Measurements from ENCODE around the gene RIMS3.
A peak's percentile ranks its signal among the peaks of the same experiment; 100 is the strongest.
"Not testable (repeated sequence)": the region's sequence is repeated elsewhere in the genome, so short reads cannot be mapped to it uniquely, and the experiment has no call there.

Gene RIMS3

DNA sequence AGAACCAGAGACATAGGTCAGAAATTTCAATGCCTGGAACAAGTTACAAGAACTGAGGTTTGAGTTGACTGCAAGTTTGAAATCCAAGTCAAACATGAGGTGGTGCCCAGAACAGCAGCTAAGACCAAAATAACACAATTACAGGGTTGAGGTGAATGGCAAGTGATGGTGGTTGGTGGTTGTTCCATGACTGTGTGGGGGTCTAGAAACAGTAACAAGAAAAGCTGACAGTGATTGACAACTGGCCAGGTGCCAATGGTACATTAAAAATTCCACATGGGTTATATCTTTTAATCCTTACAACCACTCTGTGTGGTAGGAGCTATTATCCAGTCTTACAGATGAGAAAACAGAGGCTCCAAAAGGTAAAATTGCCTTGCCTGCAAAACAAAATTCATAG, 32.0 kb downstream of the RIMS3 start:
- TF ChIP-seq, protein P1, sequence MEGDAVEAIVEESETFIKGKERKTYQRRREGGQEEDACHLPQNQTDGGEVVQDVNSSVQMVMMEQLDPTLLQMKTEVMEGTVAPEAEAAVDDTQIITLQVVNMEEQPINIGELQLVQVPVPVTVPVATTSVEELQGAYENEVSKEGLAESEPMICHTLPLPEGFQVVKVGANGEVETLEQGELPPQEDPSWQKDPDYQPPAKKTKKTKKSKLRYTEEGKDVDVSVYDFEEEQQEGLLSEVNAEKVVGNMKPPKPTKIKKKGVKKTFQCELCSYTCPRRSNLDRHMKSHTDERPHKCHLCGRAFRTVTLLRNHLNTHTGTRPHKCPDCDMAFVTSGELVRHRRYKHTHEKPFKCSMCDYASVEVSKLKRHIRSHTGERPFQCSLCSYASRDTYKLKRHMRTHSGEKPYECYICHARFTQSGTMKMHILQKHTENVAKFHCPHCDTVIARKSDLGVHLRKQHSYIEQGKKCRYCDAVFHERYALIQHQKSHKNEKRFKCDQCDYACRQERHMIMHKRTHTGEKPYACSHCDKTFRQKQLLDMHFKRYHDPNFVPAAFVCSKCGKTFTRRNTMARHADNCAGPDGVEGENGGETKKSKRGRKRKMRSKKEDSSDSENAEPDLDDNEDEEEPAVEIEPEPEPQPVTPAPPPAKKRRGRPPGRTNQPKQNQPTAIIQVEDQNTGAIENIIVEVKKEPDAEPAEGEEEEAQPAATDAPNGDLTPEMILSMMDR (IDR thresholded peaks at IDR 0.05; ENCODE audit: low read length, missing control alignments) = no peak
- no peak overlapping the region for H3K4me3 ChIP-seq (replicated peaks; ENCODE audit: low read depth, low read length)
- DNase-seq (ENCODE audit: low read depth) = no peak

DNA sequence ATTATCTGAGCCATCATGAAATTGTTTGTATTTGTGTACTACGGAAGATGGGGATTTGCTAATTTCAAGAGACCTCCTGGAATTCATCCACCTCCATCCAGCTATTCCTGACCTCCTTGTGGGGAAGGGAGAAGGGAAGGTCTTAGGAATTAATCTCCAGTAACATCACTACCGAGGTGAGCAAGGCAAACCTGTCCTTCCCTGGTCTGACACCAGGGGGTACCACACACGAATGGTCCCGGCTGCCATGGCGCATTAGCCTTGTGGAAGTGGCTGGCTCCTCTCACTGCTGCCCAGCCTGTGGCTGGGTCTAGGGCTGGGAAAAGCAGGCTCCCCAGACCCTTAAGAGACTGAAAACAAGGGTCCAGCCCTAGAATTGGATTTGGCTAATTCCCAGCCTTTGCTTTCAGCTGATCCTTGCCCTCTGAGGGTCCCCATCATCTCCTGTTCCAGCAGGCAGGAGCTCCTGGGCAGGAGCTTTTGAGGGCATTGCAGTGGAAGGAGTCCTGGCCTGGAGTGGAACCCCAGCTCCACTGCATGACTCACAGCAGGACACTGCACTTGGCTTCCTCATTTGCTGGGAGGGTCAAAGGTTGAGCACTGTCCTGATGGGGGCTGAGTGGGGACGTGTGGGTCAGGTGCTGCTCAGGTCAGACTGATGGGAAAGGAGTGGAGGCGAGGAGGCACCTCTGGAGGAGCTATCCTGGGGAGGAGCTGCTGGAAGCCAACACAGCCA, 34.8 kb downstream of the RIMS3 start:
- H3K4me3 ChIP-seq (replicated peaks; ENCODE audit: low read depth, low read length) = no peak overlapping the region
- DNase-seq (ENCODE audit: low read depth) = peak; percentile 49
- TF ChIP-seq, protein P1 (IDR thresholded peaks at IDR 0.05; ENCODE audit: low read length, missing control alignments) = peak; percentile 60

DNA sequence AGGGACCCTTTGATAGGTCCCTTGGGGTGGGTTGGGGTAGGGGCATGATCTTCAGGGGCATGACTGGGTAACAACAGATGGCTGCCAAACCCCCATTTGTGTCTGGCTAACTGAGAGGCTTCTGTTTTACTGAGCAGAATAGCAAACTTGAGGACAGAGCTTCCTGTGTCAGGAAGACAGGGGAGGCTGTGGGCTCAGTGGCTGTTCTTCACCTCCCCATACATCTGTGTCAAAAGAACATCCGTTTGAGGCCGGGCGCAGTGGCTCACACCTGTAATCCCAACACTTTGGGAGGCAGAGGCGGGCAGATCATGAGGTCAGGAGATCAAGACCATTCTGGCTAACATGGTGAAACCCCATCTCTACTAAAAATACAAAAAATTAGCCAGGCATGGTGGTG, 35.9 kb downstream of the RIMS3 start:
- DNase-seq (ENCODE audit: low read depth); H3K4me3 ChIP-seq (replicated peaks; ENCODE audit: low read depth, low read length): not testable (repeated sequence)

DNA sequence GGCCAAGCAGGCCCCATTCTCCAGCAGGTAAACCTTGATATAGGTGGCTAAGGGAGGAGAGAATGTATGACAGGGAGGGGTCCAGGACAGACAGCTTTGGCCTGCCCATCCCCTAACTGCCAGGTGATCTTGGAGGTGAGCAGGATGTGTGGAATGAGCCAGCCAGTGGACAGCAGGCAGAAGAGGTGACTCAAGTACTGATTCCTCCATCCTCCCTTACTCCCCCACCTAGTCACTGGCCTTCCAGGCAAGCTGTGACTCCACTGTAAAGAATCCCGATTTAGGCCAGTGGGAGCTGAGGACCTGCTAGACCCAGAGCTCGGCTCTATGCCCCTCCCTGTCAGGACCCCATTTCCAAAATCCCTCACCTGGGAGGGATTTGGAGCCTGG, 36.6 kb downstream of the RIMS3 start:
- TF ChIP-seq, protein P1 (IDR thresholded peaks at IDR 0.05; ENCODE audit: low read length, missing control alignments) = no peak

DNA sequence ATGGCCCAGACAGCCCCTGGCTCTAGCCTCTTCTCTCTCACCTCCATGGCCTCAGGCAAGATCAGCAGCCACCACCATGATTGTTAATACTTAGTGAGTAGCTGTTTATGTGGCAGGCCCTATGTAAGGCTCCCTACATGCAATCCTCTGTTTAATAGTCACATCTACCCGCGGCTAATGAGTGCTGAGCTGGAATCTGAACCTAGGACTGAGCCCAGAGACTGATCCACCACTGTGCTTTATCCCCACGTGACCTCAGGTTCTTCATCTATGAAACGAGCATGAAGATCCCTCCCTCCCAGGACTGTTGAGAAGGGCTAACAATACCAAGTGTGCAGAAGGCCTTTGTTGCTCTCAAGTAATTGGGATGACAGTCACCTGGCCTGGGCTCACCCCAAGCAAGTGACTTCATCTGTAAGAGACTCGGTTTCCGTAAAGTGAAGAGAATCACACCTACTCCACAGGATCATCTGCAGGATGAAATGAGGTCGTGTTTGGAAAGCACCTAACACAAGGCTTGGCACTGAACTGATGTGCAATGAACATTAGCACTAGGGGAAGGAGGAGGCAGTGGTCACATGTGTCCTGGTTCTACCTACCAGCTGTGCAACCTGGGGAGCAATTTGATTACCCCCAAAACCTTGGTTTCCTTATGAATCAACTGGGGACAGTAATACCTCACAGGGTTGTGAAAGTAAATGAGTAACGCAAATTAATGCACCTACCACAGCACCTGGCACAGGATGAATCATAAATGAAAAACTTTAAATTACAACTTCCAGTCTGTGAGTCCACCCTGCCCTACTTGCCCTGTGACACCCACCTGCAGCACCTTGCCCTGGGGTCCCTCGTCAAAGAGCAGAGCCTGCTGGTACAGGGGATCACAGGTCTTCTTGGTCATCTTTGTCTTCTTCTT, 37.2 kb downstream of the RIMS3 start:
- DNase-seq (ENCODE audit: low read depth) = no peak
- TF ChIP-seq, protein P1 (IDR thresholded peaks at IDR 0.05; ENCODE audit: low read length, missing control alignments) = no peak
- no peak overlapping the region for H3K4me3 ChIP-seq (replicated peaks; ENCODE audit: low read depth, low read length)

More for the DNA sequence above, 36.6 kb downstream of the RIMS3 start:
- no peak for DNase-seq (ENCODE audit: low read depth)
- H3K4me3 ChIP-seq (replicated peaks; ENCODE audit: low read depth, low read length) = no peak overlapping the region

- TF ChIP-seq, protein P1 (IDR thresholded peaks at IDR 0.05; ENCODE audit: low read length, missing control alignments) = no peak
- DNase-seq (ENCODE audit: low read depth) = no peak
- no peak overlapping the region for H3K4me3 ChIP-seq (replicated peaks; ENCODE audit: low read depth, low read length)
Measured at GRCh38 chr1:40626383-40626770, 39.1 kb downstream of the RIMS3 start.

Measured in fibroblast of pulmonary artery (primary cell).